Immature natural killer cell (primary cell): ENCODE measurements around the gene GLDC. TPM values are rescaled to one million over a fixed set of nuclear protein-coding genes. Genes with fewer than 3 reads are reported as not detected.
"Not testable (repeated sequence)": the region's sequence is repeated elsewhere in the genome, so short reads cannot be mapped to it uniquely, and the experiment has no call there.

Source experiments
- DNase-seq, 3 donors: peaks; one replicate each; pipeline ENCODE4 v3.0.0; 2022; ENCODE audit warnings: mixed read lengths in 1 of 3
- H3K27ac Mint-ChIP-seq, 6 donors: one replicate each; pipeline ENCODE4 v1.8.0; 2020; ENCODE audit warnings: mixed read lengths in 6 of 6, mild to moderate bottlenecking in 5 of 6, inconsistent platforms in 4 of 6, moderate library complexity in 3 of 6
- H3K27me3 Mint-ChIP-seq, 3 donors: one replicate each; pipeline ENCODE4 v1.8.0; 2020 to 2021; ENCODE audit warnings: low read depth in 3 of 3, mild to moderate bottlenecking in 3 of 3, mixed read lengths in 3 of 3, moderate library complexity in 3 of 3, inconsistent platforms in 1 of 3
- H3K36me3 Mint-ChIP-seq, 3 donors: one replicate each; pipeline ENCODE4 v1.8.0; 2020; ENCODE audit warnings: mixed read lengths in 3 of 3, inconsistent platforms in 2 of 3, mild to moderate bottlenecking in 2 of 3
- H3K4me1 Mint-ChIP-seq, 2 donors: one replicate each; pipeline ENCODE4 v1.8.0; 2020; ENCODE audit warnings: inconsistent platforms in 2 of 2, mild to moderate bottlenecking in 2 of 2, mixed read lengths in 2 of 2, moderate library complexity in 1 of 2
- H3K4me3 Mint-ChIP-seq, 5 donors: one replicate each; pipeline ENCODE4 v1.8.0; 2020; ENCODE audit warnings: mild to moderate bottlenecking in 5 of 5, mixed read lengths in 5 of 5, inconsistent platforms in 3 of 5, moderate library complexity in 3 of 5
- H3K9me3 Mint-ChIP-seq, 6 donors: one replicate each; pipeline ENCODE4 v1.8.0; 2020; ENCODE audit warnings: mild to moderate bottlenecking in 6 of 6, mixed read lengths in 6 of 6, inconsistent platforms in 4 of 6, moderate library complexity in 3 of 6
- polyA plus RNA-seq, 3 donors: library from polyadenylated mRNA; unstranded; fragments of 300-500 nt; fragmentation: Illumina TruSeq; gene quantifications; one replicate each; pipeline ENCODE4 v1.2.3, GENCODE V29; 2021

The GLDC gene
- under 1 TPM in 1 of 3 donors, not detected in 2; 0.35 TPM for polyA plus RNA-seq

DNA sequence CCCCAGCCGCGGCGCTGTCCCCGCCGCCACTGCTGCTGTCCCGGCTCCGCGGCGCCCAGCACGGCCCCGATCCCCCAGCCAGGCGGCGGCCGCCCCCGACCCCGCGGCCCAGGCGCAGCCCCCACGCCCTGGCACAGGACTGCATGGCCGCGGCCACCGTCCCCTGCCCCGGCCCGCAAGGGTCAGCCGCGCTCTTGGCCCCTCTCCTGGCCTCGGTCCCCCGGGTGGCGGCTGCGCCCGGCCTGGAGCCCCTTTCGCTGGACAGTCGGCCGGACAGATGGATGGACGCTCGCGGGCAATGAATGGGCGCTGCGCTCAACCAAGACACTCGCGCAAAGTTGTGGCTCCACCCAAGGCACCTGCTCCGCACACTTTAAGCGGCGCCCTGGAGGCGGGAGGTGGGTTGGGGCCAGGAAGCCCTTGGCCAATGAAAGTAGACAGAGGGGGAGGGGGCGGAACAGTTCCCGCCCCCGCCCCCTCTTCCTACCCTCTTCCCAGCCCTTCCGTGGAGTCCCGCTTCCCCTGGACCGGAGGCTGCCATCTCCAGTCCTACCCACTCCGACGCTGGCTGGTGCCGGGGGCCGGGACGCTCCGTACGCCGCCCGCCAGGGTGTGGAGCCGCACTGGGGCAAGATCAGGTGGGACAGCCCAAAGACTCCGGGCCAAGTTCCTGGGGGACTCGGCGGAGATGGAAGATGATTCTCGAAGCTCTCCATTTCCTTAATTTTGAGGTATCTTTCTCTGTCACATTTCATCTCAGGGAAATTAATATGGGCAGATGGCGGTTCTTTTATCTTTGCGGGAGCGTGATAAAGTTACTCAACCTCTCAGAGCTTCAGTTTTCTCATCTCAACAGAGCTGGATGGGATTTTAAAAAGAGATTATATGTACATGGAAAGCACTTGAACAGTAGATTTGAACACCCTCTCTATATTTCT lies at the start of gene GLDC:
GLDC (minus strand) TSS at position 375 of the 938 bp plus-strand sequence; CDS start at position 145, 230 bp downstream.
- peaks cover 17 to 19% of the 10 kb centered on the region in 2 donors for H3K4me1 Mint-ChIP-seq
- peaks cover 0 to 8% (median 0%) of the 10 kb centered on the region in 6 donors for H3K9me3 Mint-ChIP-seq
- no peak for DNase-seq
- H3K27ac Mint-ChIP-seq, result no peak within 1 kb of the TSS
- peaks cover 0 to 3% (median 0%) of the 10 kb centered on the region in 3 donors for H3K36me3 Mint-ChIP-seq
- peaks cover 22 to 33% (median 24%) of the 10 kb centered on the region in 3 donors for H3K27me3 Mint-ChIP-seq
- peak within 1 kb of the TSS; percentile 67 to 83 (median 78) for H3K4me3 Mint-ChIP-seq

- DNase-seq, result no peak
- H3K4me3 Mint-ChIP-seq, result no peak overlapping the region
- no peaks in the 10 kb centered on the region for H3K27me3 Mint-ChIP-seq
- H3K36me3 Mint-ChIP-seq, result peaks cover 0 to 5% (median 0%) of the 10 kb centered on the region in 3 donors
- H3K27ac Mint-ChIP-seq, result no peak overlapping the region
- H3K9me3 Mint-ChIP-seq, result no peaks in the 10 kb centered on the region
- no peaks in the 10 kb centered on the region for H3K4me1 Mint-ChIP-seq
Measured at GRCh38 chr9:6692881-6693361, 47.4 kb upstream of the GLDC start.

DNA sequence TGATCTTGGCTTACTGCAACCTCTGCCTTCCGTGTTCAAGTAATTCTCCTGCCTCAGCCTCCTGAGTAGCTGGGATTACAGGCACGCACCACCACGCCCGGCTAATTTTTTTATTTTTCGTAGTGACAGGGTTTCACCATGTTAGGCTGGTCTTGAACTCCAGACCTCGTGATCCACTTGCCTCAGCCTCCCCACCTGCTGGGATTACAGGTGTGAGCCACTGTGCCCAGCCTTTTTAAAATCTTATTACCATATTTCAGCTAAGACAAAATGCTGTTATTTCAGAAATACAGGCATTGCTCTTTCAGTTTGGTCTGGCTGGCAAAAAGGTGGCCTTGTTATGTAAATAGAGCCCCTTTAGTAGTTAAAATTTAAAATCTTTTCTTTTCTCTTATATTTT lies 46.9 kb upstream of the GLDC start:
- DNase-seq, result no peak
- H3K27ac Mint-ChIP-seq, result no peak overlapping the region
- H3K27me3 Mint-ChIP-seq, result no peaks in the 10 kb centered on the region
- H3K4me1 Mint-ChIP-seq, result no peaks in the 10 kb centered on the region
- no peaks in the 10 kb centered on the region for H3K9me3 Mint-ChIP-seq
- peaks cover 0 to 5% (median 0%) of the 10 kb centered on the region in 3 donors for H3K36me3 Mint-ChIP-seq
- H3K4me3 Mint-ChIP-seq, result no peak overlapping the region

DNA sequence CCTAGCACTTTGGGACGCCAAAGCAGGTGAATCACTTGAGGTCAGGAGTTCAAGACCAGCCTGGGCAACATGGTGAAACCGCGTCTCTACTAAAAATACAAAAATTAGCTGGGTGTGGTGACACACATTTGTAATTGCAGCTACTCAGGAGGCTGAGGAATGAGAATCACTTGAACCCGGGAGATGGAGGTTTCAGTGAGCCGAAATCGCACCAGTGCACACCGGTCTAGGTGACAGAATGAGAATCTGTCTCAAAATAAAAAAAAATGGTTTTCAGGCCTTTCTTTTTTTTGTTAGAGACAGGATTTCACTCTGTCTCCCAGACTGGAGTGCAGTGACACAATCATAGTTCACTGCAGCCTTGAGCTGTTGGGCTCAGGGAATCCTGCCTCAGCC lies 45.1 kb upstream of the GLDC start:
- H3K27ac Mint-ChIP-seq, H3K27me3 Mint-ChIP-seq, H3K4me1 Mint-ChIP-seq, H3K9me3 Mint-ChIP-seq, H3K4me3 Mint-ChIP-seq, H3K36me3 Mint-ChIP-seq, DNase-seq: not testable (repeated sequence)

GRCh38 chr9:6689893-6690674 lies 44.6 kb upstream of the GLDC start:
- Mint-ChIP-seq H3K4me3 (no peak overlapping the region), H3K27ac (no peak overlapping the region), H3K9me3 (no peaks in the 10 kb centered on the region), H3K36me3 (peaks cover 0 to 5% (median 0%) of the 10 kb centered on the region in 3 donors), H3K4me1 (no peaks in the 10 kb centered on the region), H3K27me3 (no peaks in the 10 kb centered on the region)
- DNase-seq, result no peak

- Mint-ChIP-seq H3K4me3 (no peak overlapping the region), H3K36me3 (peaks cover 0 to 5% (median 0%) of the 10 kb centered on the region in 3 donors), H3K9me3 (no peaks in the 10 kb centered on the region), H3K27ac (no peak overlapping the region), H3K4me1 (peaks cover 7 to 15% of the 10 kb centered on the region in 2 donors), H3K27me3 (peaks cover 0 to 2% (median 0%) of the 10 kb centered on the region in 3 donors)
- no peak for DNase-seq
Measured at GRCh38 chr9:6687180-6687579, 41.7 kb upstream of the GLDC start.

- no peak overlapping the region for H3K27ac Mint-ChIP-seq
- no peak for DNase-seq
- peaks cover 0 to 5% (median 0%) of the 10 kb centered on the region in 3 donors for H3K36me3 Mint-ChIP-seq
- H3K4me3 Mint-ChIP-seq, result no peak overlapping the region
- H3K9me3 Mint-ChIP-seq, result no peaks in the 10 kb centered on the region
- H3K4me1 Mint-ChIP-seq, result peaks cover 12 to 15% of the 10 kb centered on the region in 2 donors
- H3K27me3 Mint-ChIP-seq, result peaks cover 4 to 6% (median 5%) of the 10 kb centered on the region in 3 donors
Measured at GRCh38 chr9:6686396-6686795, 40.9 kb upstream of the GLDC start.

DNA sequence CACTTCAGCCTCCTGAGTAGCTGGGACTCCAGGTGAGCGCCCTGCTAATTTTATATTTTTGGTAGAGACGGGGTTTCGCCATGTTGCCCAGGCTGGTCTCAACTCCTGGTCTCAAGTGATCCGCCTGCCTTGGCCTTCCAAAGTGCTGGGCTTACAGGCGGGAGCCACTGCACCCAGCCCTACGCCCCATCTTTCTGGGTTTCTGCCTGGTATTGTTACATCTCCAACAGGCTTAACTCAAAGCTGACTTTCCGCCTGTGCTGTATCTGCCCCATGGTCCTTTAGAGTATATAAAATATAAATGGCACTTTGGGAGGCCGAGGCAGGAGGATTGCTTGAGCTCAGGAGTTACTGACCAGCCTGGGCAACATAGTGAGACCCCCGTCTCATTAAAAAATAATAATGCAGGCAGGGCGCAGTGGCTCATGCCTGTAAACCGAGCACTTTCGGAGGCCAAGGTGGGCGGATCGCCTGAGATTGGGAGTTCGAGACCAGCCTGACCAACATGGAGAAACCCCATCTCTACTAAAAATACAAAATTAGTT lies 36.5 kb upstream of the GLDC start:
- H3K4me1 Mint-ChIP-seq, result peaks cover 24 to 25% of the 10 kb centered on the region in 2 donors
- H3K27me3 Mint-ChIP-seq, result peaks cover 6 to 16% (median 12%) of the 10 kb centered on the region in 3 donors
- H3K36me3 Mint-ChIP-seq, result no peaks in the 10 kb centered on the region
- peak overlapping the region; percentile 97 to 99 (median 98) for H3K27ac Mint-ChIP-seq
- no peak for DNase-seq
- peak overlapping the region; percentile 94 to 97 (median 96) for H3K4me3 Mint-ChIP-seq
- no peaks in the 10 kb centered on the region for H3K9me3 Mint-ChIP-seq

DNA sequence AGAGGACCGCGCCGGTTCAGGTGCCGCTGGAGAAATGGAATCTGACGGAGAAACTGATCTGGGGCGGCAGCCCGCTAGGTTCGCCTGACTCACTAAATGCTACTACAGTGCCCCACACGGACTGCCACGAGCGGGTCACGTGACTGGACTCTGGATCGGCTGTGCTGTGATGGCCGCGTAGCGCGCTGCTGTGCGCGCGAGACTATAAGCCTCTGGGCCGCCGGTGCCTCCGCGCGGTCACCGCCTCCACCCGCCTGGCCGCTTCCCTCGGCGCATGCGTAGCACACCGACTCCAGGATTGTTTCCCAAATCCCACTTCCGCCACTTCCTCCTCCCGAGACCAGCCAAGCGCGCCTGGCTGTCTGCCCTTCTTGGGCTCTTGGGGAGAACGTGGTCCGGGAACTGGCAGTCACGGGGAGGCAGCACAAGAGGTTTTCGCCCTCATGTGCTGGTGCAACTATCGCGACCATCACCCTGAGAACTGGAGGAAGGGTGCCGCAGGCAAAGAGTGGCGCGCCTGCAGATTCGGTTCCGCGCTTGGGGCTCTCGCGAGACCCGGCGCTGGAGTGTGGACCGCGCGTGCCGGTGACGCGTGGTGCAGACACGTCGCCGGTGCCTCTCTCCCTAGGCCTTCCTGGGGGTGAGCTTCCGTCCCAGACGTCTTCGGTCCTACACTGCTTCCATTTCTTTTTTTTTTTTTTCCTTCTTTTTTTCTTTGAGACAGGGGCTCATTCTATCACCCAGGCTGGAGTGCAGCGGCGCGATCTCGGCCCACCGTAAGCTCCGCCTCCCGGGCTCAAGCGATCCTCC lies 35.8 kb upstream of the GLDC start:
- DNase-seq, result peak; percentile 90 to 95 (median 92)
- Mint-ChIP-seq H3K36me3 (no peaks in the 10 kb centered on the region), H3K9me3 (no peaks in the 10 kb centered on the region), H3K4me1 (peaks cover 24 to 25% of the 10 kb centered on the region in 2 donors), H3K27ac (peak overlapping the region; percentile 97 to 99 (median 98)), H3K4me3 (peak overlapping the region; percentile 94 to 97 (median 96)), H3K27me3 (peaks cover 6 to 16% (median 12%) of the 10 kb centered on the region in 3 donors)

GRCh38 chr9:6680797-6681146 lies 35.2 kb upstream of the GLDC start:
- DNase-seq, result peak; percentile 70 to 80 (median 74)
- H3K4me3 Mint-ChIP-seq, result peak overlapping the region; percentile 94 to 97 (median 96)
- peaks cover 24 to 25% of the 10 kb centered on the region in 2 donors for H3K4me1 Mint-ChIP-seq
- H3K9me3 Mint-ChIP-seq, result no peaks in the 10 kb centered on the region
- H3K27ac Mint-ChIP-seq, result peak overlapping the region; percentile 97 to 99 (median 98)
- H3K27me3 Mint-ChIP-seq, result peaks cover 6 to 16% (median 12%) of the 10 kb centered on the region in 3 donors
- no peaks in the 10 kb centered on the region for H3K36me3 Mint-ChIP-seq

- peaks cover 15 to 20% of the 10 kb centered on the region in 2 donors for H3K4me1 Mint-ChIP-seq
- no peak overlapping the region for H3K27ac Mint-ChIP-seq
Measured at GRCh38 chr9:6677803-6678202, 32.3 kb upstream of the GLDC start.

GRCh38 chr9:6676254-6676921 lies 30.9 kb upstream of the GLDC start:
- Mint-ChIP-seq H3K9me3 (no peaks in the 10 kb centered on the region), H3K27ac (no peak overlapping the region), H3K4me1 (peaks cover 11% of the 10 kb centered on the region in 2 donors), H3K27me3 (peaks cover 0 to 12% (median 10%) of the 10 kb centered on the region in 3 donors), H3K36me3 (no peaks in the 10 kb centered on the region), H3K4me3 (no peak overlapping the region)
- DNase-seq, result no peak

More at GRCh38 chr9:6677803-6678202, 32.3 kb upstream of the GLDC start:
- H3K36me3 Mint-ChIP-seq, result no peaks in the 10 kb centered on the region
- no peaks in the 10 kb centered on the region for H3K9me3 Mint-ChIP-seq
- peaks cover 6 to 16% (median 12%) of the 10 kb centered on the region in 3 donors for H3K27me3 Mint-ChIP-seq
- H3K4me3 Mint-ChIP-seq, result no peak overlapping the region
- no peak for DNase-seq
